Measurements from ENCODE around the gene CREB5. TPM values are rescaled to one million over a fixed set of nuclear protein-coding genes. Genes with fewer than 3 reads are reported as not detected.

The CREB5 gene
- total RNA-seq, 1 experiment from 2014 or later, result 0.49 TPM

GRCh38 chr7:28707291-28707690 is 295.0 kb downstream of the CREB5 start:
- H3K9ac ChIP-seq (ENCODE audit: low read length), result no peak overlapping the region
- CTCF ChIA-PET, result no interaction called here
- no peaks in the 10 kb centered on the region for H4K20me1 ChIP-seq (ENCODE audit: insufficient read depth)
- H2AFZ ChIP-seq (ENCODE audit: low read depth, low read length, poor library complexity, severe bottlenecking), result no peak overlapping the region
- no peaks in the 10 kb centered on the region for H3K4me1 ChIP-seq (ENCODE audit: control insufficient read depth in 1 of 2, insufficient read depth in 2 of 2, low read length in 2 of 2)
- H3K4me3 ChIP-seq (replicated peaks in 1 of 2; ENCODE audit: low read depth in 1 of 2, low read length in 2 of 2), result no peak overlapping the region
- POLR2A ChIA-PET, result no interaction called here
- H3K4me2 ChIP-seq (ENCODE audit: low read length), result no peak overlapping the region
- H3K27me3 ChIP-seq (ENCODE audit: insufficient read depth, low read length), result peaks cover 41% of the 10 kb centered on the region
- no peak for ATAC-seq
- TF ChIP-seq ELF1 (IDR thresholded peaks at IDR 0.05; ENCODE audit: borderline replicate concordance, low read depth) (no peak), REST (IDR thresholded peaks at IDR 0.05; ENCODE audit: low read depth) (no peak), SP1 (IDR thresholded peaks at IDR 0.05; ENCODE audit: low read depth) (no peak), POLR2AphosphoS5 (IDR thresholded peaks at IDR 0.05; ENCODE audit: low read depth, low read length) (no peak), EZH2 (IDR thresholded peaks at IDR 0.05) (no peak), JUND (IDR thresholded peaks at IDR 0.05) (no peak), ZFX (IDR thresholded peaks at IDR 0.05) (no peak), ZBTB33 (IDR thresholded peaks at IDR 0.05; ENCODE audit: extremely low read depth, insufficient replicate concordance, low read length) (no peak), CBX3 (IDR thresholded peaks at IDR 0.05; ENCODE audit: low read depth) (no peak), CEBPB (IDR thresholded peaks at IDR 0.05; ENCODE audit: low read depth) (no peak), RAD21 (IDR thresholded peaks at IDR 0.05; ENCODE audit: low read depth) (no peak)
- no peaks in the 10 kb centered on the region for H3K36me3 ChIP-seq (ENCODE audit: control insufficient read depth in 1 of 2, insufficient read depth in 2 of 2, low read length in 2 of 2)
- no peaks in the 10 kb centered on the region for H3K9me3 ChIP-seq (ENCODE audit: control insufficient read depth in 1 of 2, insufficient read depth in 1 of 2, low read depth in 1 of 2, low read length in 2 of 2)
- no TSS peak for BruUV-seq (replicated peaks)
- H3K9me2 ChIP-seq (ENCODE audit: insufficient read depth), result no peaks in the 10 kb centered on the region
- H3K79me2 ChIP-seq (ENCODE audit: insufficient read depth, low read length), result no peaks in the 10 kb centered on the region
- RAD21 ChIA-PET (ENCODE audit: low non-redundant PET in 1 of 2, low total read pairs in 2 of 2, uncharacterized antibody in 2 of 2, unreplicated experiment in 2 of 2), result no interaction called here
- DNase-seq (ENCODE audit: low read depth, low spot score), result no peak
- H3K27ac ChIP-seq (ENCODE audit: low read depth, low read length), result no peak overlapping the region
- intact Hi-C loops (cut with micrococcal nuclease), result no loop called here
